Transverse colon (tissue), 4 donors: ENCODE results near the gene KIAA2012. TPM values are rescaled to one million over a fixed set of nuclear protein-coding genes. Genes with fewer than 3 reads are reported as not detected.

Source experiments
- DNase-seq: peaks from one replicate; pipeline ENCODE4 v3.0.0-alpha.2; 2019
- H3K27ac ChIP-seq, 4 donors: fragments of 200-600 bp; sonication (generic); 2 replicates each; pipeline ENCODE4 v1.5.1; 2016 to 2018; ENCODE audit warnings: inconsistent platforms in 4 of 4
- H3K27me3 ChIP-seq: fragments of 200-600 bp; sonication (generic); 2 replicates; pipeline ENCODE4 v1.5.1; 2017; ENCODE audit warnings: inconsistent platforms
- H3K36me3 ChIP-seq, 4 donors: fragments of 200-600 bp; sonication (generic); 2 replicates each; pipeline ENCODE4 v1.5.1; 2017 to 2019; ENCODE audit warnings: inconsistent platforms in 4 of 4
- H3K4me1 ChIP-seq, 4 donors: fragments of 200-600 bp; sonication (generic); 2 replicates each; pipeline ENCODE4 v1.5.1; 2017 to 2020; ENCODE audit warnings: inconsistent platforms in 4 of 4
- H3K4me3 ChIP-seq, 4 donors: fragments of 200-600 bp; sonication (generic); 1 replicate in 1 of 4; 2 replicates in 3 of 4; pipeline versions ENCODE4 v1.5.1 to v1.6.1; 2017 to 2019; ENCODE audit warnings: inconsistent platforms in 4 of 4
- H3K9me3 ChIP-seq, 2 donors: fragments of 200-600 bp; sonication (generic); 2 replicates each; pipeline ENCODE4 v1.5.1; 2017 to 2019; ENCODE audit warnings: inconsistent platforms in 2 of 2
- CTCF ChIP-seq, 5 experiments: fragments of 200-600 bp in 3 of 5; fragments of 450-650 bp in 2 of 5; sonication (generic) in 3 of 5; IDR thresholded peaks; 1 replicate in 2 of 5; 2 replicates in 3 of 5; pipeline ENCODE4 v1.5.1; 2016 to 2017; ENCODE audit warnings: antibody characterized with exemption in 5 of 5, inconsistent platforms in 3 of 5, mild to moderate bottlenecking in 2 of 5, moderate library complexity in 1 of 5
- EP300 ChIP-seq: sonication (generic); formaldehyde crosslinking; IDR thresholded peaks from one replicate; pipeline ENCODE4 v1.6.1; 2017; ENCODE audit warnings: antibody characterized with exemption, low read depth
- POLR2A ChIP-seq: fragments of 450-650 bp; IDR thresholded peaks from one replicate; pipeline ENCODE4 v1.6.1; 2016; ENCODE audit warnings: antibody characterized with exemption, mild to moderate bottlenecking, moderate library complexity
- POLR2AphosphoS5 ChIP-seq, 3 donors: sonication (generic); formaldehyde crosslinking; IDR thresholded peaks; one replicate each; pipeline ENCODE4 v1.6.1; 2016; ENCODE audit warnings: antibody characterized with exemption in 3 of 3
- WGBS, 2 donors: methylation state at CpG; one replicate each; pipeline ENCODE4 v1.1.5; 2018; ENCODE audit warnings: low coverage in 1 of 2; 5-methylcytosine and 5-hydroxymethylcytosine counted together
- in situ Hi-C, 4 donors: fragments of 200-750 bp; cut with MboI; loops; one replicate each; pipeline versions ENCODE4 v1.15.0 to v1.15.1; 2017; ENCODE audit warnings: low sequenced_read_pairs in 3 of 4, low pct_ligation_motif_present in 1 of 4, low pct_unique_long_range_greater_than_20kb in 1 of 4
- intact Hi-C: fragments of 100-400 bp; cut with DNase I; formaldehyde crosslinking; loops from one replicate; pipeline ENCODE4 v1.15.1; 2023; ENCODE audit warnings: low total_unique reads
- total RNA-seq, 4 donors: library from RNA; depleted of rRNA; stranded (reverse); fragments of >200 nt; gene quantifications; one replicate each; pipeline ENCODE4 v1.1.0, GENCODE V29; 2016

The KIAA2012 gene
- total RNA-seq, 4 donors from 2014 or later: not detected

- Histone ChIP-seq H3K27ac (peak overlapping the region; percentile 28 to 73 (median 53)), H3K4me1 (peaks cover 4 to 32% (median 13%) of the 10 kb centered on the region in 4 donors), H3K4me3 (no peak overlapping the region), H3K36me3 (no peaks in the 10 kb centered on the region), H3K27me3 (peaks cover 4% of the 10 kb centered on the region), H3K9me3 (no peaks in the 10 kb centered on the region)
- intact Hi-C loops: no loop called here
- TF ChIP-seq EP300 (peak; percentile 16), POLR2A (no peak), POLR2AphosphoS5 (IDR thresholded peaks at IDR 0.05) (peak in 2 of 3 donors; percentile 34 to 55), CTCF (IDR thresholded peaks at IDR 0.05) (no peak)
- in situ Hi-C loops: no loop called here
- 36 to 39% methylated on average over 3 to 11 of the region's 11 CpGs for WGBS, 2 donors
- peak; percentile 77 for DNase-seq
Measured at GRCh38 chr2:202069170-202070067, 3.6 kb upstream of the KIAA2012 start.

GRCh38 chr2:202071107-202071506 lies 1.9 kb upstream of the KIAA2012 start:
- WGBS, 2 donors: 95 to 100% methylated on average over 2 of the region's 2 CpGs
- in situ Hi-C loops: no loop called here

GRCh38 chr2:202072226-202072625 lies 829 bp upstream of the KIAA2012 start:
- Histone ChIP-seq H3K4me1 (peaks cover 0 to 26% (median 12%) of the 10 kb centered on the region in 4 donors), H3K9me3 (no peaks in the 10 kb centered on the region), H3K27me3 (peaks cover 4% of the 10 kb centered on the region), H3K27ac (no peak overlapping the region), H3K36me3 (no peaks in the 10 kb centered on the region), H3K4me3 (no peak overlapping the region)
- no peak for DNase-seq
- TF ChIP-seq POLR2AphosphoS5 (IDR thresholded peaks at IDR 0.05) (no peak), EP300 (no peak), POLR2A (no peak), CTCF (IDR thresholded peaks at IDR 0.05) (no peak)
- intact Hi-C loops (no loop called here), in situ Hi-C loops (no loop called here)
- WGBS, 2 donors: 60 to 88% methylated on average over 2 of the region's 2 CpGs

More at GRCh38 chr2:202071107-202071506, 1.9 kb upstream of the KIAA2012 start:
- Histone ChIP-seq H3K36me3 (no peaks in the 10 kb centered on the region), H3K4me3 (no peak overlapping the region), H3K9me3 (no peaks in the 10 kb centered on the region), H3K27ac (no peak overlapping the region), H3K4me1 (peaks cover 0 to 26% (median 12%) of the 10 kb centered on the region in 4 donors), H3K27me3 (peaks cover 4% of the 10 kb centered on the region)
- DNase-seq: no peak
- TF ChIP-seq POLR2AphosphoS5 (IDR thresholded peaks at IDR 0.05) (no peak), CTCF (IDR thresholded peaks at IDR 0.05) (no peak), POLR2A (no peak), EP300 (no peak)
- intact Hi-C loops: no loop called here

- no peak for TF ChIP-seq POLR2AphosphoS5 (IDR thresholded peaks at IDR 0.05)
- no peak for TF ChIP-seq CTCF (IDR thresholded peaks at IDR 0.05)
- no peak for TF ChIP-seq EP300
- TF ChIP-seq POLR2A: no peak
- Histone ChIP-seq H3K4me1 (peaks cover 0 to 14% (median 8%) of the 10 kb centered on the region in 4 donors), H3K27ac (no peak overlapping the region), H3K36me3 (no peaks in the 10 kb centered on the region), H3K9me3 (no peaks in the 10 kb centered on the region), H3K27me3 (peaks cover 4% of the 10 kb centered on the region), H3K4me3 (no peak overlapping the region)
- 85 to 100% methylated on average over 2 of the region's 2 CpGs for WGBS, 2 donors
- no peak for DNase-seq
- intact Hi-C loops: no loop called here
- in situ Hi-C loops: no loop called here
Measured at GRCh38 chr2:202074324-202074723, 1.3 kb downstream of the KIAA2012 start.
